ENCODE data around the gene CA9.
A peak's percentile ranks its signal among the peaks of the same experiment; 100 is the strongest.

Gene CA9

DNA sequence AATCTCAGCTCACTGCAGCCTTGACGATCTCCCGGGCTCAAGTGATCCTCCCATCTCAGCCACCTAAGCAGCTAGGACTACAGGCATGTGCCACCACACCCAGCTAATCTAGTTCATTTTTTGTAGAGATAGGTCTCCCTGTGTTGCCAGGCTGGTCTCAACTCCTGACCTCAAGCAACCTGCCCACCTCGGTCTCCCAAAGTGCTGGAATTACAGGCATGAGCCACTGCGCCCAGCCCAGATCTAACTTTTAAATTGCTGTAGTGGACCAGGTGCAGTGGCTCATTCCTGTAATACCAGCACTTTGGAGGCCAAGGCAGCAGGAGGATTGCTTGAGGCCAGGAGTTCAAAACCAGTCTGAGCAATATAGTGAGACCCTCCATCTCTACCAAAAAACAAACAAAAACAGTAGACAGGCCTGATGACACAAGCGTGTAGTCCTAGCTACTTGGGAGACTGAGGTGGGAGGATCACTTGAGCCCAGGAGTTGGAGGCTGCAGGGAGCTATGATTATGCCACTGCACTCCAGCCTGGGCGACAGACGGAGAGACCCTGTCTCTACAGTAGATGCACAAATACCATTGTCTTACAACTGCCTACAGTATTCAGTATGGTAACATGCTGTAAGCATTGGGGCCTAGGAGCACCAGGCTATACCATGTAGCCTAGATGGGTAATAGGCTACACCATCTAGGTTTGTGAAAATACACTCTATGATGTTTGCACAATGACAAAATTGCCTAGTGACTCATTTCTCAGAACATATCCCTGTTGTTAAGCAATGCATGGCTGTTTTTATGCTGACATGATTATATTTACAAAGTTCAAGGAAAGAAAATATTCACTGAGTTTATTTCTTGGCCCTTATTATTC, 21.5 kb upstream of the CA9 start:
- DNase-seq (ENCODE audit: low read depth) = peak; percentile 84

DNA sequence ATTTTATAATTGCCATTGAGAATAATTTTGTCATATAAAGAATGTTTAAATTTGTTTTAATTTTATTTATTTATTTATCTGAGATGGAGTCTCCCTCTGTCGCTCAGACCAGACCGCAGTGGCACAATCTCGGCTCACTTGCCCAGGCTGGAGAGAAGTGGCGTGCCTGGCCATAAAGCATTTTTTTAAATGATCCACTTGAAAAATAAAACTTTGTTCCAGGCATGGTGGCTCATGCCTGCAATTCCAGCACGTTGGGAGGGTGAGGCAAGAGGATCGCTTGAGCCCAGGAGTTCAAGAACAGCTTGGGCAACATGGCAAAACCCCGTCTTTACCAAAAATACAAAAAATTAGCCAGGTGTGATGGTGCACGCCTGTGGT, 20.9 kb upstream of the CA9 start:
- DNase-seq (ENCODE audit: low read depth) = no peak

DNA sequence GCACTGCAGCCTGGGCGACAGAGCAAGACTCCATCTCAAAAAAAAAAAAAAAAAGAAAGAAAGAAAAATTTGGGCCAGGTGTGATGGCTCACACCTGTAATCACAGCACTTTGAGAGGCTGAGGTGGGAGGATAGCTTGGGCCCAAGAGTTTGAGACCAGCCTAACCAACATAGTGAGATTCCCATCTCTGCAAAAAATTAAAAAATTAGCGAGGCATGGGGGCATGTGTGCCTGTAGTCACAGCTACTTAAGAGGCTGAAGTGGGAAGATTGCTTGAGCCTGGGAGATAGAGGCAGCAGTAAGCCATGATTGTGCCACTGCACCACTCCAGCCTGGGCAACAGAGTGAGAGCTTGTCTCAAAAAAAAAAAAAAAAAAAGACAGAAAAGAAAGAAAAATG, 20.1 kb upstream of the CA9 start:
- no peak for DNase-seq (ENCODE audit: low read depth)

DNA sequence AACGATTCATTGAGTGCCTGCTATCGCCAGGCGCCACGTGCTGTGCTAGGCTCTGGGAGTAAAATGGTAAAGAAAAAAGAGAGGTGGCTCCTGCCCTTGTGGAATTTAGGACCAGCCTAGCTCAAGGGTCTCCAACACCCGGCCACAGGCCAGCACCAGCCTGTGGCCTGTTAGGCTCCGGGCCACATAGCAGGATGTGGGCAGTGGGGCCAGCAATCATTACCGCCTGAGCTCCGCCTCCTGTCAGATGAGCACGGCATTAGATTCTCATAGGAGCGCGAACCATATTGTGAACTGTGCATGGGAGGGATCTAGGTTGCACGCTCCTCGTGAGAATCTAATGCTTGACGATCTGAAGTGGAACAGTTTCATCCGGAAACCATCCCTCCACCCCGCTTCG, 17.4 kb upstream of the CA9 start:
- no peak for DNase-seq (ENCODE audit: low read depth)

DNA sequence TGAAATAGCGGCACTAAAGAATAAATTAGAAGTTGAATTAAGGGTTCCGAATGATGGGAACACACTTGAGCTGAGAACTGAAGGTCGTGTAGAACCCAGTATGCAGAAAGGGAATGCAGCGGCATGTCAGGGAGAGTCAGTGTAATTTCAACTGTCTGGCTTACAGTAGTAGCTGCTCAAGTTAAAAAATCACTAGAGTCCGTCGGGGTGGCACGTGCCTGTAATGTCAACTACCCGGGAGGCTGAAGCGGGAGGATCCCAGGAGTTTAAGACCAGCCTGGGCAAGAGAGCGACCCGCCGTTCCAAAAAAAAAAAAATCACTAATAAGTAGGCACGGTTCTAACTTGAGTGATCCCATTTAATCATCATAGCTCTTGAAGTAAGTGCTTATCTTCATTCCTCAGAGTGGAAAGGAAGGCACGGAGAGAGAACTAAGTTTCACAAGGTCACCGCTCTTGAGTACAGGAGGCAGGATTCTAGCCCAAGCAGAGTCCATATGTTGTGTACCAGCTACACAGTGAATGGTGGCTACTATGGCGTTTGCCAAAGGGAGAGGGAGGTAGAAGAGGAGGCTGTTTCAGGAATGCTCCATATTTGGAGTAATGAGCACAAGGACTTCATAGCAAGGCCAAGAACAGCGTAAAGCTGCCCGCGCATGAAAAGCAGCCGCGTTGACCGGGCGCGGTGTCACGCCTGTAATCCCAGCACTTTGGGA, 16.7 kb upstream of the CA9 start:
- DNase-seq (ENCODE audit: low read depth) = peak; percentile 76

GRCh38 chr9:35657546-35658136, 16.1 kb upstream of the CA9 start, which contains the start of gene RMRP:
Gene RMRP, minus strand, starts transcription at chr9:35658019.
- peak; percentile 100 for DNase-seq (ENCODE audit: low read depth)

GRCh38 chr9:35658137-35658967, 15.4 kb upstream of the CA9 start, which contains the start of gene CCDC107:
Gene CCDC107, plus strand, starts transcription at chr9:35658292. Its CDS starts 88 bp downstream, at chr9:35658380.
- DNase-seq (ENCODE audit: low read depth) = peak; percentile 59

DNA sequence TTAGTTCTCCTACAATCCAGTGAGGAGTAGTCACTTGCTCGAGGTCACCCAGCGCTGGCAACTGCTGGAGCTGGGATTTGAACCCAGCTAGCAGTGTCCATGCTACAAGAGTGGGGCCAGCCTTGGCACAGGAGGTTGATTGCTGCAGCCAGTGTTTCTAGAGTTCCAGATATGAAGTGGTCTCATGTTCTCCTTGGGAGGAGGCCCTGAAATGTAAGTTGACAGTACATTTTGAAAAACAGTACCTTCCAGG, 14.8 kb upstream of the CA9 start:
- peak; percentile 41 for DNase-seq (ENCODE audit: low read depth)

GRCh38 chr9:35659340-35659739, 14.4 kb upstream of the CA9 start:
- no peak for DNase-seq (ENCODE audit: low read depth)

- DNase-seq (ENCODE audit: low read depth) = peak; percentile 39
These were observed 12.7 kb upstream of the CA9 start for GRCh38 chr9:35660966-35661415.

- no peak for DNase-seq (ENCODE audit: low read depth)
These were observed 11.9 kb upstream of the CA9 start for GRCh38 chr9:35661756-35662350.

DNA sequence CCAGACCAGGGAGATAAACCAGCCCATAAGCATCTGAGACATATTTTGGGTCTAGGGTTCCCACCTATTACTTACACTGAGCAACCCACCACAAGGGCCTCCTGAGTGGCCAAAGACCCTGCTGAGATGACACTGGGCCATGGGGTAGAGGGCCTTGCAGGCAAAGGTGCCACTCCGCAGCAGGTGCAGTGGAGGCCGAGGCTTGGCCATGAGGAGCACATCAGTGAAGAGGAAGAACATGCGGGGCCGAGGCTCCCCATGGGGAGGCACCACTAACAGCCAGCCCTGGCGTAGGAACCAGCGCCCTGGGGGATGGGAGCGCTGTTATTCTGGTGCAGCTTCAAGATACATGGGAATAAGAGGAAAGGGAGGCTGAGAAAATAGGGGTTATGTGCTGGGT, 11.3 kb upstream of the CA9 start:
- DNase-seq (ENCODE audit: low read depth) = no peak

DNA sequence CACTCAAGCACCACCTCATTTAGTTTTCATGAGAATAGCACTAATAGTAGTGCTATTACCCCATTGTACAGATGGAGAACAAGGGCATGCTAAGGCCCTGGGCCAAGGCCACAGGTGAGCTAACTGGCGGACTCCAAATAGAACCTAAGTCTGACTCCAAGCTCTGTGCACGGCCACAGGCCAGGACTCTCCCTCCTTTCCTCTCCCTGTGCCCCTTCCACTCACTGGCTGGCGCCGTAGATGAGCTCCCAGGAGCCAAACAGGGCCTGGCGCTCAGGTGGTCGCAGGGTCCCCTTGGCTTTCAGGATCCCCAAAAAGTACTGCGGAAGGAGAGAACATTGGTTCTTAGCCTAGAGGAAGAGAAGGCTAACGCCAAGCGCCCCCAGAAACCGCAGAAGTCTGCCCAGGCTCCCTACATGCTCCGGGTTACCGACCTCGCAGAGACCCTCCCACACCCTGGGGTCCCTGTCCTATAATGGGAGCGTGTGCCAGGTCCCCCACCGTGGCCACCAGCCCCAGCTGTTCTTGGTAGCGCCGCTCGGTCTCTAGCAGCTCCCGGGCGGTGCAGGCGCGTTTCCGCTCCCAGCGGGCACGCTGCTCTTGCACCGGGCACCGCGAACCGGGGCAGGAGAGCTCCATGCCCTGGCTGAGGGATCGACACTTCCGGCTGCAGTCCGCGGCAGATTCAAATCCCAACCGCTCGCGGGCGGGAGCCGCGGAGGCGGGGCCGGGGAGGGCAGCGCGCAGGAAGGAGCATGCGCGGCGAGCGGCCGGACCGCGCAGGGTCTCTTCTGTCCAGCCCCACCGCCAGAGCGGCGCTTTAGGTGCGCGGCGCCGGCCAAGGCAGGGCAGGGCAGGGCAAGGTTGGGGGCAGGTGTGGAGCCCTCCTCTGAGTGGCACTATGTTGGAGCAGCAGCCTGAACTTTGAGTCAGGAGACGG, 8.9 kb upstream of the CA9 start, which contains the start of gene ARHGEF39:
Gene ARHGEF39, minus strand, starts transcription at position 665 of the 940 bp plus-strand sequence. Its CDS starts 26 bp downstream, at position 639.
- peak; percentile 68 for DNase-seq (ENCODE audit: low read depth)

DNA sequence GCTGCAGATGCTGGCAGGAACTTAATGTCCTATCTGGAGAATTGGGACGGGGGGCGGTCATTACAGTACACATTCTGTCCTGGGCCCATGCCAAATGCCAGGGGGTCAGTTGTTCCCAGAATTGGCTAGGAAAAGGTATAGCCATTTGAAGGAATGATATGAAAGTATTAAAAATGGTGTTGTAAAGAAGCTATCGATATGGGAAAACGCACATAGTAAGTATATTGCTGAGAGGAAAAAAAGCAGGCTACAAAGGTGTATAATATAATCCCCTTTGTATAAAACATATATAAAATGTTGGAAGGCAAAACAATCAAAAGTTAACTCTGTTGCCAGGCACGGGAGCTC, 8.3 kb upstream of the CA9 start:
- DNase-seq (ENCODE audit: low read depth) = no peak

DNA sequence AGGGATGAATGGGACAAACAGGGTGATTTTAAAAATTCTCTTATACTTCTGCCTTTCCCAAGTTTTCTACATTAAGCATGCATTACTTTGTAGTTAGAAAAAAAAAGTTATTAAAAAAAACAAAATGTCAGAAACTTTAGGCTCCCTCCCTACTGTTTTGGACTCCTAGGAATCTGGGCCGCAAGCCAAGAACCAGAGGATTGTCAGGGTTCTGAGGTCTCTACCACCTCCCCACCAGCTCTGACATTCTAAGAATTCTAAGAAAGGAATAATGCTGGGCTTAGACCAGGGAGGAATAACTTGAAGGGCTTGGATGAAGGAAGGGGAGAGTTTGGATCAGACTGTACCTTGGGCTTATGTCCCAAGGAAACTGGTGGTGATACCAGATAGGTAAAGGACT, 7.7 kb upstream of the CA9 start:
- peak; percentile 59 for DNase-seq (ENCODE audit: low read depth)

GRCh38 chr9:35666549-35666948, 7.2 kb upstream of the CA9 start:
- no peak for DNase-seq (ENCODE audit: low read depth)

DNA sequence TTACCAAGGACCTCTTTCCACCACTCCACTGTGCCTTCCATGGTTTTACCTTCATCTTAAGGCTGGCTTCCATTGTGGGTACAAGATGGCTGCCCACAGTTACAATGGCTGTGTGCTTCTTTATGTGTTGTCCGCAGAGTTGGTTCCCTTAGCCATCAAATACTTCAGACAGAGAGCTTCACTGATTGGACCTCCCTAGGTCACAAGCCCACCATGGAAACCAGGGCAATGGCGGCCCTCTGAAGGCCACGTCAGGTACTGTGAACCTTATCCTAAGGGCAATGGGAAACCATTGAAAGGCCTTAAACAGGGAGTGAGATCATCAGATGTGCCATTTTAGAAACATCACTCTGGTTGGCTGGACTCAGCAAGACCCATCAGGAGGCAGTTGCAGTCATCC, 5.8 kb upstream of the CA9 start:
- no peak for DNase-seq (ENCODE audit: low read depth)

DNA sequence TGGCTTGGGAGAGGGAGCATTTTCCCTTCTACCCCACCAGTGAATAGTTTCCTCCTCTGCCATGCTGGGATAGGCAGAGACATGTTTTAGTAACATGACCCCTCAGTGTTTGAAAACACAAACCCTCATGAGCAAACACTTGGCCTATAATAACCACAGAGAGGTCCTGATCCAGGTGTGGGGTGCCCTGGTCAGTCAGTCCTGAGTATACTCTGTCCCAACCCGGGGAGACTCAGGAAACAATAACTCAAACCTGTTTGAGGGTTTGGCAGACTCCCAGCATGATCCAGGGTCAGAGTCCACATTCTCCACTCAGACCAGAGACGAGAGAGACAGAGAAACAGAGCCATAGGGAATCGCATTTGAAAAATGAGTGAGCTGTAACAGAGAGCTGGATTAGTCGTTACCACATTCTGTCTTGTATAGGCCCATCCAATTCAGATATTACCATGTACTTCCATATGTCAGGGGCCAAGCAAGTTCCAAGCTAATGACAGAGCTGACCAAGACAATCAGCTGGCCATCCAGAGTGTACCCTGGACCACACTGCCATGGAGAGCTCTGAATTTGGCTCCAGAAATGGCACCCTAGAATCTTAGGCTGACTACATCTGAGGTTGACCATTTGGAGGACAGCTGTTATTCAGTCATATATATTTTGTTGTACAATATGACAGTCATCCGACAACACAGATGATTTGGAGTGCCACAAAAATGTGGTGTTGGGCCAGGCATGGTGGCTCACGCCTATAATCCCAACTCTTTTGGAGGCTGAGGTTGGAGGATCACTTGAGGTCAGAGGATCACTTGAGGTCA, 4.2 kb upstream of the CA9 start:
- peak; percentile 92 for DNase-seq (ENCODE audit: low read depth)

- DNase-seq (ENCODE audit: low read depth) = no peak
These were observed 265 bp downstream of the CA9 start for GRCh38 chr9:35674025-35674361.

DNA sequence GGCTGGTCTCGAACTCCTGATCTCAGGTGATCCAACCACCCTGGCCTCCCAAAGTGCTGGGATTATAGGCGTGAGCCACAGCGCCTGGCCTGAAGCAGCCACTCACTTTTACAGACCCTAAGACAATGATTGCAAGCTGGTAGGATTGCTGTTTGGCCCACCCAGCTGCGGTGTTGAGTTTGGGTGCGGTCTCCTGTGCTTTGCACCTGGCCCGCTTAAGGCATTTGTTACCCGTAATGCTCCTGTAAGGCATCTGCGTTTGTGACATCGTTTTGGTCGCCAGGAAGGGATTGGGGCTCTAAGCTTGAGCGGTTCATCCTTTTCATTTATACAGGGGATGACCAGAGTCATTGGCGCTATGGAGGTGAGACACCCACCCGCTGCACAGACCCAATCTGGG, 1.5 kb downstream of the CA9 start:
- no peak for DNase-seq (ENCODE audit: low read depth)
